IMR-90 (cell line): Measurements from ENCODE around the gene C17orf100. TPM values are rescaled to one million over a fixed set of nuclear protein-coding genes. Genes with fewer than 3 reads are reported as not detected.

Source experiments
- ATAC-seq: fragments of 200-7000 bp; cut with Tn5 transposase; 2 replicates; pipeline ENCODE4 v1.9.1; 2020; ENCODE audit warnings: low read depth, mild to moderate bottlenecking, moderate library complexity
- BruUV-seq: library from RNA; stranded (reverse); fragments of 400-500 nt; replicated peaks from 2 replicates; lab custom pipeline; 2021; lab: Mats Ljungman, UMichigan
- CTCF ChIA-PET: fragments of 300-600 bp; formaldehyde crosslinking; extraction: SDS; loops from one replicate; lab custom pipeline; 2021; ENCODE audit warnings: antibody characterized with exemption; lab: Yijun Ruan, JAX
- POLR2A ChIA-PET: fragments of 300-600 bp; sonication (Branson Sonifier 250); formaldehyde crosslinking; loops from one replicate; lab custom pipeline; 2022; ENCODE audit warnings: antibody characterized with exemption; ENCODE audit not compliant: unreplicated experiment; lab: Charles Lee
- DNase-seq: peaks from one replicate; pipeline ENCODE4 v3.0.0; 2013
- H2AFZ ChIP-seq: replicated peaks from 2 replicates; pipeline ENCODE3; 2013; ENCODE audit warnings: low read length, mild to moderate bottlenecking; ENCODE audit not compliant: poor library complexity
- H2AK5ac ChIP-seq: 2 replicates; pipeline ENCODE4 v1.6.1; 2013; ENCODE audit warnings: low read depth, low read length, inconsistent platforms
- H2AK9ac ChIP-seq: replicated peaks from 2 replicates; pipeline ENCODE3; 2013; ENCODE audit warnings: mild to moderate bottlenecking, low read depth, low read length, moderate library complexity; ENCODE audit not compliant: poor library complexity
- H2BK120ac ChIP-seq: 2 replicates; pipeline ENCODE4 v1.6.1; 2013; ENCODE audit warnings: low read depth, low read length, inconsistent platforms
- H2BK15ac ChIP-seq: 3 replicates; pipeline ENCODE4 v1.6.1; 2013; ENCODE audit warnings: low read depth, low read length, inconsistent platforms
- H2BK20ac ChIP-seq: 2 replicates; pipeline ENCODE4 v1.6.1; 2013; ENCODE audit warnings: low read depth, mild to moderate bottlenecking, inconsistent platforms, low read length, moderate library complexity
- H2BK5ac ChIP-seq: 2 replicates; pipeline ENCODE4 v1.6.1; 2013; ENCODE audit warnings: mild to moderate bottlenecking, low read depth, low read length, inconsistent platforms; ENCODE audit not compliant: poor library complexity, severe bottlenecking
- H3K14ac ChIP-seq: replicated peaks from 2 replicates; pipeline ENCODE4 v1.6.1; 2013; ENCODE audit warnings: low read depth, low read length, inconsistent platforms
- H3K18ac ChIP-seq: 2 replicates; pipeline ENCODE4 v1.6.1; 2013; ENCODE audit warnings: low read depth, low read length, control low read depth
- H3K23ac ChIP-seq: 2 replicates; pipeline ENCODE4 v1.6.1; 2013; ENCODE audit warnings: low read depth, low read length, inconsistent platforms
- H3K27ac ChIP-seq: 2 replicates; pipeline ENCODE4 v1.5.1; 2013; ENCODE audit warnings: mild to moderate bottlenecking, control low read depth, low read length; ENCODE audit not compliant: insufficient read depth
- H3K27me3 ChIP-seq: 2 replicates; pipeline ENCODE4 v1.6.1; 2013; ENCODE audit warnings: low read length; ENCODE audit not compliant: control insufficient read depth, insufficient read depth
- H3K36me3 ChIP-seq: 2 replicates; pipeline ENCODE4 v1.6.1; 2013; ENCODE audit warnings: low read length, mixed read lengths; ENCODE audit not compliant: control insufficient read depth, insufficient read depth
- H3K4ac ChIP-seq: 2 replicates; pipeline ENCODE4 v1.6.1; 2013; ENCODE audit warnings: low read depth, low read length, inconsistent platforms
- H3K4me1 ChIP-seq: 2 replicates; pipeline ENCODE4 v1.6.1; 2013; ENCODE audit warnings: low read length, mixed read lengths; ENCODE audit not compliant: control insufficient read depth, insufficient read depth
- H3K4me2 ChIP-seq: 2 replicates; pipeline ENCODE4 v1.6.1; 2013; ENCODE audit warnings: low read depth, mild to moderate bottlenecking, control low read depth, low read length, moderate library complexity
- H3K4me3 ChIP-seq: 2 replicates; pipeline ENCODE4 v1.5.1; 2013; ENCODE audit warnings: low read depth, mild to moderate bottlenecking, control low read depth, low read length, moderate library complexity; ENCODE audit not compliant: insufficient read depth
- H3K56ac ChIP-seq: 2 replicates; pipeline ENCODE4 v1.6.1; 2013; ENCODE audit warnings: low read length, inconsistent platforms; ENCODE audit not compliant: insufficient read depth; ENCODE audit errors: extremely low read depth
- H3K79me1 ChIP-seq, 2 experiments: 2 replicates each; pipeline ENCODE4 v1.6.1; 2013; ENCODE audit warnings: low read length in 2 of 2, inconsistent platforms in 1 of 2, low read depth in 1 of 2
- H3K9ac ChIP-seq: 2 replicates; pipeline ENCODE4 v1.6.1; 2013; ENCODE audit warnings: low read depth, low read length, control low read depth
- H3K9me1 ChIP-seq: 2 replicates; pipeline ENCODE4 v1.6.1; 2013; ENCODE audit warnings: low read length, inconsistent platforms; ENCODE audit not compliant: insufficient read depth
- H3K9me3 ChIP-seq: 2 replicates; pipeline ENCODE4 v1.6.1; 2013; ENCODE audit warnings: low read length; ENCODE audit not compliant: control insufficient read depth, insufficient read depth
- H4K20me1 ChIP-seq: 2 replicates; pipeline ENCODE4 v1.6.1; 2013; ENCODE audit warnings: low read length, inconsistent platforms; ENCODE audit not compliant: insufficient read depth
- H4K5ac ChIP-seq: 2 replicates; pipeline ENCODE4 v1.6.1; 2013; ENCODE audit warnings: mild to moderate bottlenecking, low read depth, low read length, control low read depth
- H4K8ac ChIP-seq, 2 experiments: 2 replicates each; pipeline ENCODE4 v1.6.1; 2013; ENCODE audit warnings: low read depth in 2 of 2, low read length in 2 of 2, control low read depth in 1 of 2, inconsistent platforms in 1 of 2
- H4K91ac ChIP-seq: 2 replicates; pipeline ENCODE4 v1.6.1; 2013; ENCODE audit warnings: low read depth, low read length, inconsistent platforms; ENCODE audit not compliant: insufficient read depth
- BHLHE40 ChIP-seq: fragments of 150-350 bp; IDR thresholded peaks from 2 replicates; pipeline ENCODE4 v1.6.1; 2016; ENCODE audit warnings: mild to moderate bottlenecking, low read depth, low read length
- CEBPB ChIP-seq: IDR thresholded peaks from 2 replicates; pipeline ENCODE4 v1.6.1; 2012; ENCODE audit warnings: low read depth, low read length, improper control_type of control experiment
- CHD1 ChIP-seq: IDR thresholded peaks from 2 replicates; pipeline ENCODE4 v1.6.1; 2012; ENCODE audit warnings: low read depth, low read length, improper control_type of control experiment
- FOS ChIP-seq: fragments of 150-350 bp; IDR thresholded peaks from 2 replicates; pipeline ENCODE4 v1.6.1; 2016; ENCODE audit warnings: low read depth, low read length
- MAFK ChIP-seq: IDR thresholded peaks from 2 replicates; pipeline ENCODE4 v1.6.1; 2012; ENCODE audit warnings: low read depth, low read length, improper control_type of control experiment
- MAZ ChIP-seq: IDR thresholded peaks from 2 replicates; pipeline ENCODE4 v1.6.1; 2012; ENCODE audit warnings: low read depth, mild to moderate bottlenecking, low read length, improper control_type of control experiment, moderate library complexity, borderline replicate concordance
- MXI1 ChIP-seq: IDR thresholded peaks from 2 replicates; pipeline ENCODE4 v1.6.1; 2012; ENCODE audit warnings: low read depth, mild to moderate bottlenecking, low read length, moderate library complexity, borderline replicate concordance
- NFE2L2 ChIP-seq: fragments of 150-350 bp; IDR thresholded peaks from 2 replicates; pipeline ENCODE4 v1.6.1; 2016; ENCODE audit warnings: low read depth, mild to moderate bottlenecking, low read length
- POLR2A ChIP-seq: IDR thresholded peaks from 2 replicates; pipeline ENCODE4 v1.6.1; 2012; ENCODE audit warnings: mild to moderate bottlenecking, low read depth, low read length
- RAD21 ChIP-seq: IDR thresholded peaks from 2 replicates; pipeline ENCODE4 v1.6.1; 2012; ENCODE audit warnings: low read length, improper control_type of control experiment
- RCOR1 ChIP-seq: IDR thresholded peaks from 2 replicates; pipeline ENCODE4 v1.6.1; 2012; ENCODE audit warnings: mild to moderate bottlenecking, low read length, improper control_type of control experiment; ENCODE audit not compliant: insufficient replicate concordance
- RFX5 ChIP-seq: IDR thresholded peaks from 2 replicates; pipeline ENCODE4 v1.8.0; 2012; ENCODE audit warnings: low read depth, mild to moderate bottlenecking, low read length, moderate library complexity
- SMC3 ChIP-seq: fragments of 150-350 bp; IDR thresholded peaks from 2 replicates; pipeline ENCODE4 v1.6.1; 2016; ENCODE audit warnings: low read depth, mild to moderate bottlenecking, antibody characterized with exemption, low read length, moderate library complexity
- WGBS, 2 experiments: methylation state at CpG; one replicate each; pipeline versions ENCODE4 v1.1.5 to v1.1.7; 2013; ENCODE audit warnings: missing lambda C conversion rate in 2 of 2; ENCODE audit not compliant: insufficient read length in 1 of 2; ENCODE audit errors: extremely low coverage in 2 of 2; 5-methylcytosine and 5-hydroxymethylcytosine counted together
- dilution Hi-C: fragments of 300-500 bp; cut with HindIII; formaldehyde crosslinking; loops from one replicate; pipeline ENCODE4 v1.14.3; 2018; ENCODE audit warnings: low sequenced_read_pairs; ENCODE audit not compliant: unreplicated experiment
- in situ Hi-C: fragments of 300-500 bp; cut with MboI; formaldehyde crosslinking; loops from 3 replicates; pipeline ENCODE4 v1.14.3; 2019; ENCODE audit warnings: low sequenced_read_pairs, inconsistent platforms, mixed read lengths
- intact Hi-C: fragments of 100-400 bp; cut with micrococcal nuclease; formaldehyde crosslinking; loops from 2 replicates; pipeline ENCODE4 v1.10.0; 2022
- polyA plus RNA-seq, 3 experiments: library from polyadenylated mRNA; depleted of rRNA; stranded (reverse); fragments of >200 nt; gene quantifications; 2 replicates each; pipeline ENCODE4 v1.2.3, GENCODE V29; 2012; ENCODE audit warnings: low replicate concordance in 1 of 3
- total RNA-seq: library from RNA; depleted of rRNA; stranded (reverse); fragments of >200 nt; gene quantifications from 2 replicates; pipeline ENCODE4 v1.2.3, GENCODE V29; 2012
- TF ChIP-seq, protein P1 (sequence below): fragments of 150-350 bp; IDR thresholded peaks from 2 replicates; pipeline ENCODE4 v1.6.1; 2016; ENCODE audit warnings: low read depth, mild to moderate bottlenecking, low read length, moderate library complexity, borderline replicate concordance
- TF ChIP-seq, protein P2 (sequence below): fragments of 150-350 bp; IDR thresholded peaks from 2 replicates; pipeline ENCODE4 v1.6.1; 2017; ENCODE audit warnings: mild to moderate bottlenecking, antibody characterized with exemption, low read length, low read depth
- TF ChIP-seq, protein P3 (sequence below): conservative IDR thresholded peaks from 2 replicates; pipeline ENCODE4 v1.5.1; 2012; ENCODE audit warnings: mild to moderate bottlenecking, low read depth, low read length, improper control_type of control experiment

Gene C17orf100
- total and polyA plus RNA-seq, 2 of the 4 experiments (the other 2 are of a cell fraction): 0.18 to 1.8 TPM

DNA sequence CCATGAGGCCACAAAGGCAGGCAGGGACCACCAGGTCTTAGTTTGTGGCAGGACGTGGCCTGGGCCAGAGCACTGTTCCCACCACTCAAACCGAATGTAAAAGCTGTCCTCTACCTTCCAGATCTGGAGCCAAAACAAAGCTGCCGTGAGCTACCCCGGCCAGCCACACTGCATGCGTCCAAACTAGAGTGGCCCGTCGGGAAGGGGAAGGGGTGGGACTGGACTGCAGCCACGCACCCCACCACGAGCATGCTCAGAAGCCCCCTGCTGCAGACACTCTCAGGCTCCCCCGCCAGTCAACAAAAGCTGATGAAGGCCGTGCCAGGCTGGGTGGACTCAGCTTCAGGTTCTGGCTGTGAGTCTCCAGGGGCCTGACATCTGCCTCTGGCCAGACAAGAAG, 46.4 kb downstream of the C17orf100 start:
- ATAC-seq (no peak), DNase-seq (no peak)
- in situ Hi-C loops (no loop called here), intact Hi-C loops (no loop called here), dilution Hi-C loops (no loop called here)
- no peak overlapping the region for H2AK5ac ChIP-seq
- H2BK15ac ChIP-seq: no peak overlapping the region
- no peak overlapping the region for H4K91ac ChIP-seq
- no peaks in the 10 kb centered on the region for H3K79me1 ChIP-seq
- H2AFZ ChIP-seq: no peak overlapping the region
- H3K56ac ChIP-seq: no peak overlapping the region
- H3K36me3 ChIP-seq: no peaks in the 10 kb centered on the region
- no peak overlapping the region for H3K4me3 ChIP-seq
- no peak overlapping the region for H2BK5ac ChIP-seq
- H4K5ac ChIP-seq: no peak overlapping the region
- no peak overlapping the region for H3K27ac ChIP-seq
- TF ChIP-seq NFE2L2 (no peak), MAFK (no peak), CEBPB (no peak), MAZ (no peak), POLR2A (no peak), BHLHE40 (no peak), CHD1 (no peak), FOS (no peak), RAD21 (no peak), MXI1 (no peak), RCOR1 (no peak), RFX5 (no peak), SMC3 (no peak)
- TF ChIP-seq, protein P1, sequence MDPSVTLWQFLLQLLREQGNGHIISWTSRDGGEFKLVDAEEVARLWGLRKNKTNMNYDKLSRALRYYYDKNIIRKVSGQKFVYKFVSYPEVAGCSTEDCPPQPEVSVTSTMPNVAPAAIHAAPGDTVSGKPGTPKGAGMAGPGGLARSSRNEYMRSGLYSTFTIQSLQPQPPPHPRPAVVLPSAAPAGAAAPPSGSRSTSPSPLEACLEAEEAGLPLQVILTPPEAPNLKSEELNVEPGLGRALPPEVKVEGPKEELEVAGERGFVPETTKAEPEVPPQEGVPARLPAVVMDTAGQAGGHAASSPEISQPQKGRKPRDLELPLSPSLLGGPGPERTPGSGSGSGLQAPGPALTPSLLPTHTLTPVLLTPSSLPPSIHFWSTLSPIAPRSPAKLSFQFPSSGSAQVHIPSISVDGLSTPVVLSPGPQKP: no peak
- TF ChIP-seq, protein P2, sequence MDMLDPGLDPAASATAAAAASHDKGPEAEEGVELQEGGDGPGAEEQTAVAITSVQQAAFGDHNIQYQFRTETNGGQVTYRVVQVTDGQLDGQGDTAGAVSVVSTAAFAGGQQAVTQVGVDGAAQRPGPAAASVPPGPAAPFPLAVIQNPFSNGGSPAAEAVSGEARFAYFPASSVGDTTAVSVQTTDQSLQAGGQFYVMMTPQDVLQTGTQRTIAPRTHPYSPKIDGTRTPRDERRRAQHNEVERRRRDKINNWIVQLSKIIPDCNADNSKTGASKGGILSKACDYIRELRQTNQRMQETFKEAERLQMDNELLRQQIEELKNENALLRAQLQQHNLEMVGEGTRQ: no peak
- TF ChIP-seq, protein P3, sequence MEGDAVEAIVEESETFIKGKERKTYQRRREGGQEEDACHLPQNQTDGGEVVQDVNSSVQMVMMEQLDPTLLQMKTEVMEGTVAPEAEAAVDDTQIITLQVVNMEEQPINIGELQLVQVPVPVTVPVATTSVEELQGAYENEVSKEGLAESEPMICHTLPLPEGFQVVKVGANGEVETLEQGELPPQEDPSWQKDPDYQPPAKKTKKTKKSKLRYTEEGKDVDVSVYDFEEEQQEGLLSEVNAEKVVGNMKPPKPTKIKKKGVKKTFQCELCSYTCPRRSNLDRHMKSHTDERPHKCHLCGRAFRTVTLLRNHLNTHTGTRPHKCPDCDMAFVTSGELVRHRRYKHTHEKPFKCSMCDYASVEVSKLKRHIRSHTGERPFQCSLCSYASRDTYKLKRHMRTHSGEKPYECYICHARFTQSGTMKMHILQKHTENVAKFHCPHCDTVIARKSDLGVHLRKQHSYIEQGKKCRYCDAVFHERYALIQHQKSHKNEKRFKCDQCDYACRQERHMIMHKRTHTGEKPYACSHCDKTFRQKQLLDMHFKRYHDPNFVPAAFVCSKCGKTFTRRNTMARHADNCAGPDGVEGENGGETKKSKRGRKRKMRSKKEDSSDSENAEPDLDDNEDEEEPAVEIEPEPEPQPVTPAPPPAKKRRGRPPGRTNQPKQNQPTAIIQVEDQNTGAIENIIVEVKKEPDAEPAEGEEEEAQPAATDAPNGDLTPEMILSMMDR: no peak
- H2BK120ac ChIP-seq: no peak overlapping the region
- no peak overlapping the region for H2AK9ac ChIP-seq
- no peak overlapping the region for H2BK20ac ChIP-seq
- no peaks in the 10 kb centered on the region for H3K4me1 ChIP-seq
- ChIA-PET POLR2A (no interaction called here), CTCF (no interaction called here)
- H3K9me3 ChIP-seq: no peaks in the 10 kb centered on the region
- no peak overlapping the region for H3K18ac ChIP-seq
- BruUV-seq: no TSS peak
- 42% methylated on average over 5 of the region's 11 CpGs; no CpG with 5 or more reads in 1 of the 2 experiments for WGBS, 2 experiments
- no peak overlapping the region for H4K8ac ChIP-seq
- no peaks in the 10 kb centered on the region for H3K9me1 ChIP-seq
- H3K4me2 ChIP-seq: no peak overlapping the region
- H3K4ac ChIP-seq: no peak overlapping the region
- H3K9ac ChIP-seq: no peak overlapping the region
- no peak overlapping the region for H3K14ac ChIP-seq
- H4K20me1 ChIP-seq: no peaks in the 10 kb centered on the region
- no peak overlapping the region for H3K23ac ChIP-seq
- peaks cover 7% of the 10 kb centered on the region for H3K27me3 ChIP-seq
